ENCODE data around the gene TUBA4A. TPM values are rescaled to one million over a fixed set of nuclear protein-coding genes. Genes with fewer than 3 reads are reported as not detected.

Gene TUBA4A
- total RNA-seq, 1 donor: 108 TPM

DNA sequence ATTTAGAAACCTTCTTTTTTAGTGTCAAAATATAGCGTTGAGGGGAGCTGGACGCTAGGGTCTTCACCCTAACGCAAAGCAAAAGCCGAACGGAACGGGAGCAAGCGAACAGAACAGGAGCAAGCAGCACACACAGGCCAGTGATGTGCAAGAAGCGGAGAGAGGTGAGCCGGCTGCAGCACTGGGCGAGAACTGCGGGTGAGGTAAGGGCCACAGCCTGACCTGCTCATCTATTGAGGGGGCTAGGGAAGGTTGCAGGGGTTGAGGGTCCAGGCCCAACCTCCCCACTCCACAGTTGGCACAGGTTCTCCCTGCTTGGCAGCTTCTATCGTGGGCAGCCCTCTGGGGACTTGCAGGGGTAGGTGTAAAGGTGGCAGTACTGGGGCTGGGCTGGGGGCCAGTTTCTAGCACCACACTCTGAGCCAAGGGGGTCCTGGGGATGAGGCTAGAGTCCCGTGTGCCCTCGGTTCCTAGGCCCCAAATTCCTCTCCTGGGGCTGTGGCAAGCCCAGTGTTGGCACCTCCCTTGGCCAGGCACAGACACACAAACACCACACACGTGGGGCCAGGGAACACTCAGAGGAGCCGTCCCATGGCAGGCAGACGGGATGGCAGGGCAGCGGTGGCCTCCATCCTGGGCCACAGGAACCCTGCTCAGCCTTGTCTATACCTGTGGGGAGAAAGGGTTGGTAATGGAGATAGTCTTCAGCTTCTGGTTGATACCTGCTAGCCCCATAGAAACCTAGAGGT lies 33.8 kb downstream of the TUBA4A start:
- Histone ChIP-seq H3K9me3 (ENCODE audit: low read depth, low read length) (no peaks in the 10 kb centered on the region), H3K27me3 (ENCODE audit: insufficient read depth, low read length) (no peaks in the 10 kb centered on the region), H3K4me1 (ENCODE audit: insufficient read depth, low read length) (peaks cover 36% of the 10 kb centered on the region), H3K4me3 (ENCODE audit: low read length) (no peak overlapping the region)

DNA sequence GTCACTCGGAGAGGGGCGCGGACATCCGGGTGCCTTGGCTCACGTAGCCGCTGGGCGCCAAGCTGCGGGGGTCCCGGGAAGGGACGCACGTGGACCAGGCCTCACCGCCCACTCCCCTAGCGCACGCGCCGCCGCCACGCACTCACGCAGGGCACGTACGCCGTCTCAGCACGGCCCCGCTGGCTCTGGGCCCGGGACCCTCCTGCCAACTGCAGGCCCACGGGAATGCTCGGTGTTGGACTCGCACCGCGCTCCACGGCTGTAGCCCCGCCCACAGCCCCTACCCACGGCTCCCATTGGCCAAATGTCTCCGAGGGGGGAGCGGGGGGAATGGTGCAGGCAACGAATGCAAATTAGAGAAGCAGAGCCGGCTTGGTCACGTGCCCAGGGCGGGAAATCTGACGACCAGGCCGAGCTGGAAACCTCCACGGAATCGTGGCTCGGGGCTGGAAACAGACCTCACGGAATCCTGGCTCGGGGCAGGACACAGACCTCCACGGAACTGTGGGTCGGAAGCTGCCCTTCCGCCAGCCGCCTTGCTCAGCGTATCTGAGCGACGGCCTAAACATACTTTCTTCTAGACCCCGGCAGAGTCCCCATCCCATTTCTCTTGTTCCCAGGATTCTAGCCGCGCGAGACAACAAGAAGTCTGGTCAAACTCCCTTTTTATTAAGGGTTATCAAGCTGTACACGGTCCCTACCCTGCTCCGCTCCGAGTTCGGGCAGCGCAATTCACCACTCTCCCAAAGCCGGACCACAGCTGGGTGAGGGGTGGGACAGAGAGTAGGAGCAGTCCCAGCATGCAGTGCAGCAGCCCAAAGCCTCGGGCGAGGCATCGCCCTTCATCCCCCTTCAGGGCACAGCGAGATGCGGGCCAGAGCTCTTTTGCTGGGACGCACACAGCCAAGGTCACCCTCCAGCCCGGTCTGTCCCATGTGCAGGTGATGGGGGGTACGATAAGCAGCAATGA lies 34.7 kb downstream of the TUBA4A start, which contains the start of gene ABCB6:
Gene ABCB6 (minus strand): TSS at position 227 of the 970 bp plus-strand sequence. CDS start 285 bp downstream, outside the sequence.
- H3K4me3 ChIP-seq (ENCODE audit: low read length): peak within 1 kb of the TSS; percentile 44
- H3K4me1 ChIP-seq (ENCODE audit: insufficient read depth, low read length): peaks cover 33% of the 10 kb centered on the region
- no peaks in the 10 kb centered on the region for H3K27me3 ChIP-seq (ENCODE audit: insufficient read depth, low read length)
- no peaks in the 10 kb centered on the region for H3K9me3 ChIP-seq (ENCODE audit: low read depth, low read length)

DNA sequence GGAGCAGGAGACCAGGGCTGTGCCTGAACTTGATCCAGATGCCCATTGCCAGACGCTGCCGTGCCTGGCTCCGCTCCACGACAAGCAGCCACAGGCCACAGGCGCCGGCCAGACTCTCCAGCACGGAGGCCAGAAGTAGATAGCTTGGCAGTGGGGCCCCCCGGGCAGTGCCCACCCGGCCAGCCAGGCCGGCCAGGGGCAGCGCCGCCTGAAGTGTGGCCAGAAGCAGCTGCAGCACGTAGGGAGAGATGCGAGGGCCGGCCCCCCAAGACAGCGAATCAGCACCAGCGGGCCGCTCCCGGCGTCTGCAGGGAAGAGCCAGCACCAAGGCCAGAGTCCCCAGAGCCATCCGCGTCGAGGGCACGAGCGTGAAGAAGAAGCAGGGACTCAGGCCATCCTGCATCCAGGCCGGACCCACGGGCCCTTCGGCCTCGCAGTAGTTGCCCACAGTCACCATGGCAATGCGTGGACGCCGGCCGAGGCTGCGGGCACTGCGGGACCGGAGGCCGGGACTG lies 35.4 kb downstream of the TUBA4A start:
- Histone ChIP-seq H3K27me3 (ENCODE audit: insufficient read depth, low read length) (no peaks in the 10 kb centered on the region), H3K9me3 (ENCODE audit: low read depth, low read length) (no peaks in the 10 kb centered on the region), H3K4me3 (ENCODE audit: low read length) (peak overlapping the region; percentile 44), H3K4me1 (ENCODE audit: insufficient read depth, low read length) (peaks cover 33% of the 10 kb centered on the region)

DNA sequence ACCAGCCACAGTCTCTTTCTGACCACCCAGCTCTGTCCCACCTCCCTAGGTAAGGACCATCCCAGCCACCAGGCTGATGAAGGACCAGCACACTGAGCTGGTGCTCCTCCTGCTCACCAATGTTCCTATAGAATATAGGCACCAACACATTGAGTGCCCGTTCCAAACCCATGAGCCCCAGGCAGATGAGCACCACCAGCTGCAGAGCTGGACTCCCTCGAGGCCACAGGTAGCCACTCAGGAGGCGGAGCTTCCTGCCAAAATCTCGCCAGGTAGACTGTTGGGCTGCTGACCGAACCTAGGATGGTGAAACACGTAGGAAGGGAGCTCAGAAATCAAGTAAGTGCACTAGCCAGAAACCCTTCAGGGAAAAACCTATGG lies 37.2 kb downstream of the TUBA4A start:
- no peaks in the 10 kb centered on the region for H3K9me3 ChIP-seq (ENCODE audit: low read depth, low read length)
- H3K27me3 ChIP-seq (ENCODE audit: insufficient read depth, low read length): no peaks in the 10 kb centered on the region
- peaks cover 33% of the 10 kb centered on the region for H3K4me1 ChIP-seq (ENCODE audit: insufficient read depth, low read length)

DNA sequence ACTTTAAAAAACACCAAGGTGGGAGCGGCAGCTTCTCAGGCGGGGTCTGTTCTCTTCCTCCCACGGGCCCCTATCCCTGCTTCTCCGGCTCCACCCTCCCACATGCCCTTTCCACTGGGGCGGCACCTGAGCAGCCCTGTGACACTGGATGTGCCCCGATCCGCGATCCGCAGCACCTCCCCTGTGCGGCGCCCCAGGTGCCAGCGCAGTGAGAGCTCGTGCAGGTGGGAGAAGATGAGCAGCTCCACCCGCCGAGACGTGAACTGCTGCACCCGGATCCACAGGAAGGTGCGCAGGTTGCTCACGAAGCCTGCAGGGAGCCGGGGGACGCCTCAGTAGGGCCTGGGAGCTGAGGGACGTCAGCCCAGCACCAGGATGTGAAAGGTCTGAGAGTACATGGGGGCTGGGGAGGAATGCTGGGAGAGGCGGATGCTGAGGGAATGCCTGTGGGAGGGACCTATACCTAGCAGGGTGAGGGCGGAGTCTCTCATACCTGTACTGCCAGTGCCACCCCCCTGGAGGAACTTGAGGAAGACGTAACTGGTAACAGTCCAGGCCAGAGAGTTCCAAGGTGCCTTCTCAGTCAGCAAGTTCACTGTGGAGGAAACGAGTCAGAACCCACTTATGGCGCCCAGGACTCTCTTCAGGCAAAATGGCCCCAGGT lies 37.7 kb downstream of the TUBA4A start:
- Histone ChIP-seq H3K27me3 (ENCODE audit: insufficient read depth, low read length) (no peaks in the 10 kb centered on the region), H3K9me3 (ENCODE audit: low read depth, low read length) (no peaks in the 10 kb centered on the region), H3K4me1 (ENCODE audit: insufficient read depth, low read length) (peaks cover 38% of the 10 kb centered on the region), H3K4me3 (ENCODE audit: low read length) (no peak overlapping the region)

More for the DNA sequence above, 37.2 kb downstream of the TUBA4A start:
- H3K4me3 ChIP-seq (ENCODE audit: low read length): no peak overlapping the region

DNA sequence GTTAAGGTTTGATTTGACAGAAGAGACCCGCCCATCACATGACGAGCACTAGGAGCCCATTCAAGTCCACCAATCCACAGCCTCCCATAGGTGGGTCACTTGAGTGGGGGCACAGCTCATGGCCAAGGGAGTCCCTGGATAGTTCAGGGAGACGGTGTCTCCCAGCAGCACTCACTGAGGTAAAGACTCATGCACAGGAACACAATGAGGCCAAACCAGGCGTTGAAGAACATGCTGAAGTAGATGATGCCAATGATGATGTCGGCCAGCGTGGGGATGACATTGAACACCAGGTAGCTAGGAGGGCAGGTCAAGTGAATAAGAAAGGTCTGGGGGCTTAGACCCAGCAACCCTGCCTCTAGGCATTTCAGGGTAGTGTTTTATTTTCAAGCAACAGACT lies 38.9 kb downstream of the TUBA4A start:
- Histone ChIP-seq H3K9me3 (ENCODE audit: low read depth, low read length) (no peaks in the 10 kb centered on the region), H3K4me1 (ENCODE audit: insufficient read depth, low read length) (peaks cover 43% of the 10 kb centered on the region), H3K4me3 (ENCODE audit: low read length) (no peak overlapping the region), H3K27me3 (ENCODE audit: insufficient read depth, low read length) (no peaks in the 10 kb centered on the region)

DNA sequence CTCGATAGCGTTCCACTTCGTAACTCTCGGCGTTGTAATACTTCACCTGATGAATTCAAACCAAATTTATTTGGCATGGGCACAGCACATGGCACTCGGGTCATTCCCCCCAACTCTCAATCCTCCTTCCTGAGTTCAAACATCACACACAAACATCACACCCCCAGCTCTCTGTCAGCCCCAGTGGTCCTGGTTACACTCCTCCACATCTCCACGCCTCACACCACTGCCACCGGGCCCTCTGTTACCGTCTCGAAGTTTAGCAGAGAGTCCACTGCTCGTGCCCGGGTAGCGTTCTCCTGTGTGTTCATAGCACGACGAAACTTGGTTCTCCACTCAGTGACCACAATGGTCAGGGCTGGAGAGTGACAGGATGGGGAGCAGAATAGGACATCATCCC lies 39.6 kb downstream of the TUBA4A start:
- Histone ChIP-seq H3K4me1 (ENCODE audit: insufficient read depth, low read length) (peaks cover 43% of the 10 kb centered on the region), H3K9me3 (ENCODE audit: low read depth, low read length) (no peaks in the 10 kb centered on the region), H3K27me3 (ENCODE audit: insufficient read depth, low read length) (no peaks in the 10 kb centered on the region), H3K4me3 (ENCODE audit: low read length) (no peak overlapping the region)

DNA sequence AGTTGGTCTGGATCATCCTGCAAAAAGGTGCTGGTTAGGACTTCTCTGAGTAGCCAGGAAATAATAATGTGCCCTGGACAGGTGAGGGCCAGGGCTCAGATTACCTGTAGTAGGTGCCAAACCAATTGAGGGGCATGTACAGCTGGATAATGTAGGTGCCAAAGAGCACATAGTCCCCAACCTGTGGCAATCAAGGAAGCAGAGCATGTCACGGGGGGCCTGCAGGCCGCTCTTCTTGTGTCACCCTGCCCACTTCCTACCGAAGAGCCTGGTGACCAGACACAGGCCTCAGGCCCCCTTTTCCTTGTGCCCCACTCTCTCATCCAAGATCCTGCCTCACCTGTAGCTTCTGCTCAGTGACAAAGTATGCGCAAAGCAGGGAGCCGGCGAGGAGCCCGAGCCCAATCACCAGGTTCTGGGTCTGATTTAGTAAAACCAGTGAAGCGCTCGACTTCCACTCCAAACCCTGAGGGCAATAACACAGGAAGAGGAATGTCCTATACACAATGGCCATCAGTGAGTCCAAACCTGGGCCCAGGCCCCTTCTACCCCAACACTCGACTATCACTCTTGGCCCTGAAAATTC lies 40.1 kb downstream of the TUBA4A start:
- Histone ChIP-seq H3K27me3 (ENCODE audit: insufficient read depth, low read length) (no peaks in the 10 kb centered on the region), H3K4me3 (ENCODE audit: low read length) (no peak overlapping the region), H3K9me3 (ENCODE audit: low read depth, low read length) (no peaks in the 10 kb centered on the region), H3K4me1 (ENCODE audit: insufficient read depth, low read length) (peaks cover 42% of the 10 kb centered on the region)

DNA sequence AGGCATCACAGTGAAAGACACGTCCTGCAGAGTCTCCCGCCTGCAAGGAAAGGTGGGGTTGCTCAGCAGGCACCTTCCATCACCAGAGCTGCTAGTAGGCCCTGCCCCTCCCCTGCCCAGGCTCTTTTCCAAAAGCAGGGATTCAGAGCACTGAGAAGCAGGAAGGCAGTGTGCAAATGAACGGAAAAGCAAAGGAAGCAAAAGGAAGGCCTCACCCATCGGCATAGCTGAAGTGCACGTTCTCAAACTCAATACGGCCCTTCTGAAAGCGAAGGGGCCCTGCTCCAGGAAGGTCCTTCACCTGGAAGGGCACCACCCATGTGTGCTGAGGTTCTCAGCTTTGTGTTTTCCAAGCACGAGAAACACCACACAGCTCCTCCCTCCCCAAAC lies 40.7 kb downstream of the TUBA4A start:
- Histone ChIP-seq H3K27me3 (ENCODE audit: insufficient read depth, low read length) (no peaks in the 10 kb centered on the region), H3K4me1 (ENCODE audit: insufficient read depth, low read length) (peaks cover 39% of the 10 kb centered on the region), H3K4me3 (ENCODE audit: low read length) (no peak overlapping the region), H3K9me3 (ENCODE audit: low read depth, low read length) (no peaks in the 10 kb centered on the region)

DNA sequence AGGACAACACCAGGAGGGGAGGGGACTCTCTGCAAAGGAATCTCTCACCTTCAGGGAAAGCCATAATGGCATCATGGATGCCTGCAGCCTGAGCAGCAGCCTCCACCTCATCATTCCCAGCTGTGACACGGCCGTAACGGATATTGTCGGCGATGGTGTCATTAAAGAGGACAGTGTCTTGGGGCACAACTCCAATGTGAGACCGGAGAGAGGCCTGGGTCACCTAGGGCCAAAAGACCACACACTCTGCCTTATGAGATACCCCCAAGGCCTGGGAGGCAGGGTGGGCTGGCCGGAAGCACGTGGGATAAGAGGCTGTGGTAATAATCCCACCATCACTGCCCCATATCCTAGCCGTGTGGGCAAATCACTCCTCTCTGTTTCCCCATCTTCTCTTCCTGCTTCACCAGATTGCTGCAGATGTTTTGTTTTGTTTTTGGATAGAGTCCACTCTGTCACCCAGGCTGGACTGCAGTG lies 42.8 kb downstream of the TUBA4A start:
- no peaks in the 10 kb centered on the region for H3K27me3 ChIP-seq (ENCODE audit: insufficient read depth, low read length)
- H3K4me3 ChIP-seq (ENCODE audit: low read length): no peak overlapping the region
- no peaks in the 10 kb centered on the region for H3K9me3 ChIP-seq (ENCODE audit: low read depth, low read length)
- peaks cover 42% of the 10 kb centered on the region for H3K4me1 ChIP-seq (ENCODE audit: insufficient read depth, low read length)

DNA sequence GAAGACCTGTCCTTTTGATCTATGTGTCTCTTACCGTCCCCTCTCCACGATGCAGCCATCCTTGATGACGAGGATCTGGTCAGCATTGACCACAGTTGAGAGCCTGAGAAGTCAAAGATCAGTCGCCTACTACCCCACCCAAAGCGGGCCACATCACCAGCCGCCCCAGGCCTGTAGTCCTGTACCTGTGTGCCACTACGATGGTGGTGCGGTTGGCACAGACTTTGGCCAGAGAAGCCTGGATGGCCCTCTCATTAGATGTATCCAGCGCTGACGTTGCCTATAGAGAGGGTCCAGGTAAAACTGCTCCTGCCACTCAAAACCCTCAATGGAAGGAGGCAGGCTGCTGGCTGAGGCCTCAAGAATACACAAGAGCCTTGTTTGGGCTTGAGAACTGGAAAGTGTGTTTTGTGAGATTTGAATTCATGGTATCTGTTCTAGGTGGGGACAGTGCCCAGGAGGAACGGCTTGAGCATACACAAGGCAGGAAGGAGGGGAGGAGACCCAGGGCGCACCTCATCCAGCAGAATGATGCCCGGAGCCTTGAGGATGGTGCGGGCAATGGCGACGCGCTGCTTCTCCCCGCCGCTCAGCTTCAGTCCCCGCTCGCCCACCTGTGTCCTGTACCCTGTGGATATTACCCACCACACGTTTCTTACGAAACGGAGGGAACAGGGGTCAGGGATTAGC lies 43.4 kb downstream of the TUBA4A start:
- Histone ChIP-seq H3K9me3 (ENCODE audit: low read depth, low read length) (no peaks in the 10 kb centered on the region), H3K4me1 (ENCODE audit: insufficient read depth, low read length) (peaks cover 45% of the 10 kb centered on the region), H3K4me3 (ENCODE audit: low read length) (no peak overlapping the region), H3K27me3 (ENCODE audit: insufficient read depth, low read length) (no peaks in the 10 kb centered on the region)

DNA sequence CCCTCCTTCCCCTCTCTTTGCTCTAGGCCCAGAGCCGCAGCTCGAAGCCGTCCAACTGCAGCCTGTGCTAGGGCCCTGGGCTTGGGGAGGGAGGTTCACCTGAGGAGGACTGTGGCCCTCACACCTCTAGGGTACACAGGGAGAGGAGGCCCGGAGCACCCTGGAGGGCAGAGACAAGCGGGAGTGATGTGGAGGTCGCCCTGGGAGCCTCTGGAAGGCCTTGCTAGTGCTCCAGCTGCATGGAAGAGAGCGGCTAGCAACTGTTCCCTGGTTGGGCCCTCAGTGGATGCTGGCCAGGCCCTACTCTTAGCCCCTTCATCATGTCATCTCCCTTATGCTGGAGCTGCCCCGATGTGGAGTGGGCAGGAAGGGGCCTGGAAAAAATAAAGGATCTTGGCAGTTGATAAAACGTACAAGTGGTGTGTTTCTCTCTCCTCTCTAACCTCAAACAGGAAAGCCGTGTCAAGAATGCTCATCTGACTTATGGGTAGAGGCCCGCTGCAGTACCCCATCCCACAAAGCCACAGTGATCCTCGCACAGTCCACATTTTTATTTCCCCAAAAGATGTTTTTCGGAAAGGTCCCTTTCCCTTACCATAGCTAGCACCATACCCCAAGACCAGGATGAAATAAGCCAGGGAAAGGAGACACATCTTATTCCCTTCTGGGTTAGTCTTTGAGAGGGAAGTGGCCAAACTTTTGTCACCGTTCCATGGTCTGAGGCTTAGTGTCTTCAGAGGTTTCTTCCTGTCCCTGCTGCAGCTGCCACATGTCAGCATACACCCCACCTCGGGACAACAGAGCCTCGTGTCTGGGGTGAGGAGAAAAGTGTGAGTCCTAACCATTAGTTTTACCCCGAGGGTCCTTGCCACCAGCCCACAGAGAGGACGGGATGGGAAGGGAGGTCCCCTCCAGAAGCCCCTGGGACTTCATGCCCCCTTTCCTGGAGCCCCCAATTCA lies 44.2 kb downstream of the TUBA4A start:
- Histone ChIP-seq H3K4me1 (ENCODE audit: insufficient read depth, low read length) (peaks cover 45% of the 10 kb centered on the region), H3K27me3 (ENCODE audit: insufficient read depth, low read length) (no peaks in the 10 kb centered on the region), H3K9me3 (ENCODE audit: low read depth, low read length) (no peaks in the 10 kb centered on the region), H3K4me3 (ENCODE audit: low read length) (no peak overlapping the region)

Measured in mononuclear cell (primary cell).